Measurements from ENCODE around the gene METTL24. TPM values are rescaled to one million over a fixed set of nuclear protein-coding genes. Genes with fewer than 3 reads are reported as not detected.

Gene METTL24
- total and polyA plus RNA-seq, 10 of the 15 experiments (the other 5 are each of a cell fraction or from before 2014, with no cell fraction given): 0.20 TPM; not detected in 9

- TF ChIP-seq MLLT1 (IDR thresholded peaks at IDR 0.05) (no peak), SMAD1 (IDR thresholded peaks at IDR 0.05; ENCODE audit: low read depth, partially characterized antibody) (no peak), ZNF622 (IDR thresholded peaks at IDR 0.05) (no peak), REST (IDR thresholded peaks at IDR 0.05; ENCODE audit: low read depth, low read length) (no peak)
These were observed 161.3 kb downstream of the METTL24 start (continued) for GRCh38 chr6:110196874-110197273.

GRCh38 chr6:110195639-110196038, 162.5 kb downstream of the METTL24 start:
- Histone ChIP-seq H3K4me1 (ENCODE audit: control insufficient read depth, insufficient read depth, low read length) (no peaks in the 10 kb centered on the region), H3K79me2 (ENCODE audit: control insufficient read depth, insufficient read depth, low read length) (peaks cover 6% of the 10 kb centered on the region), H3K4me2 (ENCODE audit: control insufficient read depth, insufficient read depth) (no peak overlapping the region), H4K20me1 (ENCODE audit: control insufficient read depth, insufficient read depth) (no peaks in the 10 kb centered on the region), H3K27ac (ENCODE audit: control insufficient read depth, insufficient read depth) (no peak overlapping the region), H3K27me3 (replicated peaks in 1 of 2; ENCODE audit: control insufficient read depth in 2 of 2, insufficient read depth in 2 of 2, low read length in 1 of 2) (no peaks in the 10 kb centered on the region), H3K9me3 (replicated peaks; ENCODE audit: control insufficient read depth, insufficient read depth, low read length) (no peaks in the 10 kb centered on the region), H3K9ac (ENCODE audit: control insufficient read depth, insufficient read depth, low read length) (no peak overlapping the region), H2AFZ (ENCODE audit: control insufficient read depth, low read depth, low read length) (no peak overlapping the region), H3K4me3 (no peak overlapping the region), H3K36me3 (ENCODE audit: control insufficient read depth in 2 of 2, insufficient read depth in 2 of 2, low read length in 1 of 2) (no peaks in the 10 kb centered on the region; a peak in 1 of 4 replicates)
- no peak for TF ChIP-seq SUPT20H (IDR thresholded peaks at IDR 0.05; ENCODE audit: borderline replicate concordance, control insufficient read depth, low read depth, low read length)
- TF ChIP-seq ZBTB40 (IDR thresholded peaks at IDR 0.05; ENCODE audit: borderline replicate concordance): no peak
- TF ChIP-seq IRF4 (IDR thresholded peaks at IDR 0.05; ENCODE audit: low read depth, low read length): no peak
- no peak for TF ChIP-seq KAT2A (conservative IDR thresholded peaks at IDR 0.05; ENCODE audit: control insufficient read depth, low read depth, low read length)
- no peak for TF ChIP-seq SIN3A (IDR thresholded peaks at IDR 0.05; ENCODE audit: low read depth, low read length)
- TF ChIP-seq E2F8 (IDR thresholded peaks at IDR 0.05; ENCODE audit: low read depth, partially characterized antibody): no peak
- 99% methylated on average over 4 of the region's 4 CpGs for WGBS (ENCODE audit: insufficient coverage, insufficient replicate concordance, low lambda C conversion rate, missing lambda C conversion rate)
- POLR2A ChIA-PET: no interaction called here
- ATAC-seq: no peak
- intact Hi-C loops (cut with micrococcal nuclease; ENCODE audit: unreplicated experiment): no loop called here
- CTCF ChIA-PET: interaction anchor here (1.1 kb wide), 1 partner anchor 11 kb away, joined by 3 read pairs; no protein-coding TSS in a partner anchor
- FAIRE-seq: no peak
- no TSS peak for BruUV-seq (replicated peaks)
- in situ Hi-C loops (cut with MboI): no loop called here
- SMC1A ChIA-PET (ENCODE audit: uncharacterized antibody, unreplicated experiment): no interaction called here
- DNase-seq (ENCODE audit: low read depth, low spot score): no peak
- RAD21 ChIA-PET (ENCODE audit: unreplicated experiment): no interaction called here

All from GM12878 (cell line).